GM18873 (cell line): ENCODE data around the gene TMEM203.

Experiments
- ATAC-seq: cut with Tn5 transposase; IDR thresholded peaks from one replicate; pipeline ENCODE4 v1.9.1; 2021; ENCODE audit warnings: mild to moderate bottlenecking, moderate library complexity, moderate number of reproducible peaks; ENCODE audit not compliant: unreplicated experiment, low FRiP score

The TMEM203 gene

DNA sequence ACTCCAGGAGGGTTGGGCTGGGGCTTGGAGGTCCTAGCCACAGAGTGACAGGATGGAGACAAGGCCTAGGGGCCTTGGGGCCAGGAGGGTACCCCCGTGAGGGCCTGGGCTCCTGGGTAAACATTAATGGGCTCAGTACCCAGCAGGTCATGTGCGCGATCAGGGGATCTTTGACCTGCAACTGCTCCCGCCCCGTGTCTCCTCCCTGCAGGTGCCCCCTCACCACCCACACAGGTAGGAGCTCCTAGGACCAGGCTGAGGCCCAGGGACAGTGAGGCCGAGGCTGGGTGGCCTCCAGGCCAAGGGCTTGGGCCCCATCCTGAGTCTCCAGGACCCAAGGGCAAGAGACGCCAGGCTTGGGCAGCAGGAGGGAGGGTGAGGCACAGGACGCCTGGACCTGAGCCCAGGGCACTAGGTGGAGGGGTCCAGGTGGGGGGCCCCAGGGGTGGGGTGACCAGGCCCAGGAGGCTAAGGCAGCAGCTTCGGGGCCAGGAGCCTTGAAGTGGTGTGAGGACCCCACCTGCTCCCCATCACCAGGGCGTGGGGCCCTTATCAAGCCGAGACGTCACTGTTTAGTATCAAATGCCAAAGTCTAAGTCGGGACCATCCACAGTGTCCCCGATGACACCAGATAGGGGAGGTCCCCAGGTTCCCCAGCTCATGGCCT is 25.4 kb upstream of the TMEM203 start, which contains the start of gene SLC34A3:
Gene SLC34A3, plus strand, starts transcription at position 197 of the 667 bp plus-strand sequence. CDS start 802 bp downstream, outside the sequence.
- no peak for ATAC-seq

DNA sequence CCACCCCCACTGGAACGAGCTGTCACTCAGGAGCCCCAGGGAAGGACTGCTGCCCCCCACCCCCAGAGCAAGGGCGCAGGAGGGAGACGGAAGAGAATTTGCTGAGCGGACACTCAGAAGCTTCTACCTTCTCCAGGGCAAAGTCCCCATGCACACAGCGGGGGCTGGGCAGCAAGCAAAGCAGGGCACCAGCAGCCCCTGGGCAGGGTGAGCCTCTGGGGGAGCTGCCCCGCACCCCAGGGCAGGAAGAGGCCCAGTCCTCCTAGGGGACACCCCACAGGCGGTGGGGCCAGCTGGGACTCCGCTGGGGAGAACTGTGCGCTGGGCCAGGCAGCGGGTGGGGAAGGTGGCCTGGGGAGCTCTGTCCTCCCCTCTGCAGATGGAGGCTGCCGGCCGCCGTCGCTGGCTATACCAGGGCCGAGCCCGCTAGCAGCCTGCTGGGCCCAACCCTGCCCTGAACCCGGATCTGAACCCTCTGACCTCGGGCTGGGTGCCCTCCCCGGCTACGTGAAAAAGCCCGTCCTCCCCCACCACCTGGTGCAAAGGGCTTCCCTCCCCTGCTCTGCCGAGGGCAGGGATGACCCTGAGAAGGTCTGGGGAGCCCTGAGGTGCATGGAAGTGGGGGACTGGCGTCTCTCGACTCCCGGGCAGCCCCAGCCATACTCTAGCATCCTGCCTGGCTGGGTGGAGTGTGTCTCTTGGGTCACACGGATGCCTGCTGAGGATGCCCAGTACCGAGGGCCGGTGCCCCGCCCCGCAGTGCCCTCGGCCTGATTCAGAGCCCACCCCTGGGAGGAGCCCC is 24.7 kb upstream of the TMEM203 start:
- no peak for ATAC-seq

GRCh38 chr9:137228968-137229896 is 23.8 kb upstream of the TMEM203 start:
- no peak for ATAC-seq

- ATAC-seq, result no peak
Observed at GRCh38 chr9:137228506-137228967, 23.1 kb upstream of the TMEM203 start.

DNA sequence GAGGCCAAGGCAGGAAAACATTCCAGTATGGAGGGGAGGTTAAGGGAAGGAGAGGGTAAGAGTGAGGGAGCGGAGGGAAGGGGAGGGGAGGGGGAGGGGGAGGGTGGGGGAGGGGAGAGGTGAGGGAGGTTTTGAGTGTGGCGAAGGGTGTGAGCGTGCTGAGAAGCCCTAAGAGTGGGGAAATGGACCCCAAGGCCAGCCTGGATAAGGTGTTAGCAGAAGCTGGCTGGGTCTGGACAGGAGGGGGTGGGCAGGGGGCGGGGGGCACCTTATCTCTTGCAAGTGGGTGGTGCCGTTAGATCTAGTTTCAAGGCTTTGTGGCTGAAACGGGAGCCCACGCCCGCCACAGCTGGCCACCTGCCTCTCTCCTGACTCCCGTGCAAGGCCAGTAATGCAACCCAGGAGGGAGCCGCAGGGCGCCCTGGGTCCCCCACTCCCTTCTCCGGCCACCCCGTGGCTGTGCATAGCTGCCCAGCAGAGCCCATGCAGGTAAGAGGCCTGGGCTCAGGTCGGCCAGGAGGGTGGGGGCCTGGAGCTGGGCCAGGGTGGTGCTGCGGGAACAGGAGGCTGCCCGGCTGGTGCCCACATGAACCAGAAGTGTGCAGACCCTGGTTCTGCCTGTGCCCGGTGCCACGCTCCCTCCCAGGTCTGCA is 22.5 kb upstream of the TMEM203 start:
- ATAC-seq, result no peak

- no peak for ATAC-seq
Observed at GRCh38 chr9:137227054-137227852, 21.8 kb upstream of the TMEM203 start, which contains the start of gene RNF224. Gene RNF224 (plus strand): TSS chr9:137227502. CDS start chr9:137228336, 834 bp downstream.

DNA sequence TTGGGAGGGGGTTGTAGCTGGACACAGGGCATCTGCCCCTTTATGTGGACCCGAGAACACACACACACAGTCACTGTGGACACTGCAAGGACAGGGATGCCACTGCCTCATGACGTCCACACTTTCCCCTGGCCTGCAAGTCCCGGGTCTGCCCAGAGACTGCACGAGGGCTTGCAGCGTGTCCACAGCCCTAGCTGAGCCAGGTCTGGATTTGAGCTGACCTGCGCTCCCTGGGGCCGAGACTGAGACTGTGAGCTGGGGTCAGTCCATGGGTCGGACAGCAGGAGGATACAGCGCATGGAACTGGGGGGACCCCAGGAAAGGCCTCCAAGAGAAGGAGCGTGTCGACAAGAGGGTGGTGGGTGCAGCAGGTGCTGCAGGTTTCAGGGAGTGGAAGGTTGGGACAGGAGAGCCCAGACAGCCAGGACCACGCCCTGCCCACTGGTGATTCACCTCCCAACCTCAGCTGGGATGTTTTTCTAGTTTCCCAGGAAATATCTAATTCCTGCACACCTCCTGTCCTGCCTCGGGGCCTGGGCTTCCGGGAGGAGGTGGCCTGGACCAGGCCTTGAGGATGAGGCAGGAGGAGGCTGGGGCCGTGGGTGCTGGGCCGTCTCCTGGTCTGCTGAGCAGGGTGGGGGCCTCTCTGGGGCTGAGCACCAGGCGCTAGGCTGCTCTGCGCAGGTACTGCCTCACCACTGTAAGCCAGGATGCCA is 21.0 kb upstream of the TMEM203 start:
- ATAC-seq, result no peak

DNA sequence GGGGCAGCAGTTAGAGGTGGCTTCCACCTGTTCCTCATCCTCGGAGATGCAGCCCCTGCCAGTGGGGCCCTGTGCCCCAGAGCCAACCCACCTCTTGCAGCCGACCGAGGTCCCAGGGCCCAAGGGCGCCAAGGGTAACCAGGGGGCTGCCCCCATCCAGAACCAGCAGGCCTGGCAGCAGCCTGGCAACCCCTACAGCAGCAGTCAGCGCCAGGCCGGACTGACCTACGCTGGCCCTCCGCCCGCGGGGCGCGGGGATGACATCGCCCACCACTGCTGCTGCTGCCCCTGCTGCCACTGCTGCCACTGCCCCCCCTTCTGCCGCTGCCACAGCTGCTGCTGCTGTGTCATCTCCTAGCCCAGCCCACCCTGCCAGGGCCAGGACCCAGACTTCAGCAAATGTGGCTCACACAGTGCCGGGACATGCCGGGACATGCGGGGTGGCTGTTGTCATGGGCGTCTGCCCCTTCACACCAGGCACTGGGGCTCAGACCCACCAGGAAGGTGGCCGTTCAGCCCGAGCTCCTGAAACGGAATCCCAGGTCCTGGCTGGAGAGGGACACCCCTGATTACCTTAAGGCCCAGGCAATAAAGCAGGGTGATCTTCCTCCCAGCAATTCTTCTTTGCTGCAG is 20.4 kb upstream of the TMEM203 start:
- ATAC-seq, result no peak

- ATAC-seq, result no peak
Observed at GRCh38 chr9:137224830-137225694, 19.6 kb upstream of the TMEM203 start, which contains the start of gene CYSRT1. Gene CYSRT1 (plus strand): TSS chr9:137225174. CDS start chr9:137225622, 448 bp downstream.

DNA sequence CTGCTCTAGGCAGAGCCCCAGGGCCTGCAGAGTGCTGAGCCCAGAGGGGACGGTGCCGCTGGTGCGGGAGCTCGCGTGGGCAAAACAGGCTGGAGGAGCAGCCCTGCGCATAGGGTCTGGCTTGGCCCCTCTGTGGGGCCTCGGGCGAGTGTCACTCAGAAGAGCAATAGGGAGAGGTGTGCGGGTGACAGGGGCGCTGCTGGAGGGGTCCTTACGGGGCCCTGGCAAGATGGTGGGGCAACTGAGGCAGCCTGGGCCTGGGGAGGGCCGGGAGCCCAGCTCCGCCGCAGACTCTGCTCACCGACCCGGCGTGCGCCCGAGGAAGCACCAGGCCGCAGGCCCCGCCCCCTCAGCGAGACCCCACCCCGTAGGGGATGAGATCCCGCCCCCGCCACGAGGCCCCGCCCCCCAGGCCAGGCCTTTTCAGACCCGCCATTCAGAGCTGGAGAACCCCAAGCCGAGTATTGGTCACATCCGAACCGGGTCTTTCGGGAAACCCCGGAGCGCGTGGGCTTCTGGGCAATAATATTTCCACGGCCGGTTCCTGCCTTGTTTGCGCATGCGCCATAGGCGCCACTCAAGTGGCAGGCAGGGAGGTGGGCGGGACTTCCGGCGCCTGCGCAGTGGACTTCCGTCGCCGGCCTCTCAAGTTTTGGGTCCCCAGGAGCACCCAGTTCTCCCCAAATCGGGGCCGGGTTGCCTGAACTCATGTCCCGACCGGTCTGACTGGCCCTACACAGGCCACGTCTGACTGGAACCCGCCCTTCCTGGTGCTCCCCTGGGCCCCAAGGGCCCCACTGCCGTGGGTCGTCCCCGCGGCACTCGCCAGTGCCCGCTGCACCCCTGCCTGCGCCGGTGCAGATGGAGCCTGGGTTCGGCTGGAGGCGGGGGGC is 17.9 kb upstream of the TMEM203 start:
- peak; percentile 64 for ATAC-seq

DNA sequence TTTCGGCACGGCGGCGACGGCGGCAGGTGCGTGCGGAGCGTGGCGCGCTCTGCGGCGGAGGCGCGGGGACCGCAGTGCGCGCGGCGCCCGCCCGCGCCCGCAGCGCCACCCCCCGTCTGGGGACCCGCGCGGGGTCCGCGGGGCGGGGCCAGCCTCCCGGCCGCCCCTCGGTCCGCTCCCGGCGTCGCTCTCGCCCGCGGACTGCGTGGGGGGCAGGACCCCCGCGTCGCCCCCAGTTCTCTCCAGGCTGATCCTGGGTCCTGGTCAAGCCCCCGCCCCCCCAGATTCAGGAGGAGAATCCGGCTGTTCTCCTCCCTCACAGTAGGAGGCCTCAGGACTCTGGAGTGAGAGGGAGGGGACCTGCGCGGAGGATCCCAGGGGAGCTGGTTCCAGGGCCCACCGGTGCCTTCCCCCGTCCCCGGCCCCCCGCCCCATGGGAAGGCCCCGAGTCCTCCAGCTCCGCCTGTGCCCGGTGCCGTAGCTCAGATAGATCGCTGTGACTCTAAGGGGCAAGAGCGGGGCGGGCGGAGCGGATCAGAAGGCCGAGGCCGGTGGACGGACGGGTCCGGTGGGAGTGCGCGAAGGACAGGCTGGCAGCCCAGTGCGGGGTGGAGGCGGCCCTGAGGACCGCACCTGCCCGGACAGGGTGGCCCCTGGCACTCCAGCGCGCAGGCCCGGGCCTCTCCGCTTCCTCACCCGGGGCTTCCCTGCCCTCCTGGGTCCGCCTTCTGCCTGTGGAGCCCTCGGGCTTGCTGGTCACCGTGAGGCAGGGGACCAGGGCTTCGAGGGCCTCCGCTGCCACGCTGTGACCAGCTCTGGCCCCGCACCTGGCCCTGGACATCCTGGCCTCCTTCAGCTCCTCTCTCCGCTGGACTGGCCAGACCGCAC is 17.0 kb upstream of the TMEM203 start, which contains the start of gene RNF208:
Gene RNF208, minus strand, starts transcription at position 51 of the 888 bp plus-strand sequence. CDS start 1,028 bp downstream, outside the sequence.
- peak; percentile 2 for ATAC-seq

DNA sequence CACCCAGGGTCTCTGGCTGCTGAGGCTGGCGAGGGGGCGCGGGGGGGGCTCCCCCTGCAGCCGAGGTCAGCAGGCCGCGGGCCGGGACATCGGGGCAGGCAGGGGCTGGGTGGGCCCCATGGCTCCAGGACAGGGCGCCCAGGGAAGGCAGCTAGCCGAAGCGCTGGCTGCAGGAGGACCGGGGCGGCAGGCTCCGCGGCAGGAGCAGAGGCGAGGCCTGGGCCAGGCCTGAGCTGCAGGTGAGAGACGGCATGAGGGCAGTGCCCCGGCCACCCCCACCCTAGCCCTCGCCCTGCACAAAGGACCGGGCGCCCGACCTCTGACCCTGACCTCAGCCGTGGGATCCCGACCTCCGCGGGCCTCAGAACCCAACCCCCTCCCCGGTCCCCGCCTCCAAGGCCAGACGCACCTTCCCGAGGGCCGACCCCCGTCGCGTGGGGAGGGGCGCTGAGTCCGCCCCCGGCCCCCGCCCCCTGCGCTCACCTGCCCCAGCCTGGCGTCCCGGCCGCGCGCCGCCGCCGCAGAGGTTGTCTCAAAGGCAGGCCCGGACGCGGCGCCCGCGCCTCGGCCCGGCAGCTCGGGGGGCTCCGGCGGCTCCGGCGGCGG is 16.2 kb upstream of the TMEM203 start:
- ATAC-seq, result no peak

DNA sequence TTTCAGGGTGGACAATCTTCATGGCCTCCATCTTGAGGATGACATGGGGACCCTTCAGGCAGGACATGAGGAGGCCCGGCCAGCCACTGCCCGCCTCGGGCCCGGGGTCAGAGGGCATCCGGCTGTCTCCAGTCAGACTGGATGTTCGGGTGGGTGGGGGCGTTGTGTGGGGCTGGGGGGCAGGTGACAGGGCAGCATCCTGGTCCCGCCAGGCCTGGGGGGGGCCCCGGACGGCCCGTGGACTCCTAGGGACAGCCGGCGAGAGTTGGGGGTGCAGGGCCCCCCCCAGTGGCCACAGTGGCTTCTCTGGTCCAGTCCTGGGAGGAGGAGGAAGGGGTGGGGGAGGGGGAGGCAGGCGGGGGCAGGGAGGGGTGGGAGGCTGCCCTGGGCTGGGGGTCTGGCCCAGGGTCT is 15.7 kb upstream of the TMEM203 start:
- no peak for ATAC-seq

DNA sequence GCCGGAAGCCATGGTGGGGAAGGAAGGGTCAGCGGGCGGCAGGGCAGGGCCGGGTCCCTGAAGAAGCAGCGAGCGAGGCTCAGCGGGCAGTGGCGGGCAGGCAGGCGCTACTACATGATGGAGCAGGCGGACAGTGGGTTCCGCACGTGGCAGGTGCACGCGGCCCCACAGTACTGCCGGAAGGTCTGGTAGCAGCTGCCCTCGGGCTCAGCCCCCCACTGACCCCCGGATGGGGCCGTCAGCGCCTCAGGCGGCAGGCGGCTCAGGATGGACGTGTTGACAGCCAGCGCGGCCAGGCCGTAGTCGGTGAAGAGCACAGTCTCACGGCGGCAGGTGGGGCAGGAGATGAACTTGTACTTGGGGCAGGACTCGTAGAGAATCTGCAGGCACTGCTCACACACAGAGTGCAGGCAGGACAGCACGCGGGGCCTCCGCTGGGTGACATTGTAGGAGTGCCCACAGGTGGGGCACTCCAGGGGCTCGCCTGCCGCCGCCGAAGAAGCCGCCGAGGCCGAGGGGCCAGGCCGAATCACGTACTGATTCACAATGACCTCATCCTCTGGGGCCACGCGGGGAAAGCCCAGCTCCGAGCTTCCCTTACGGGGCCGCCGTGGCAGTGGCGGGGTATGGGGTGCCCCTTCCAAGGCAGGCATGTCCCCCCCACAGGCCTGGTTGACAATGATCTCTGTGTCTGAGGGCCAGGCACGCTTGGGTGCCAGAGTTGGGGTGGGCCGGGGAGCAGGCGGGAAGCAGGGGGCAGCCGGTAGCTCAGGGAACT is 15.1 kb upstream of the TMEM203 start:
- no peak for ATAC-seq
